ENCODE data around the gene PDLIM5.

Gene PDLIM5

GRCh38 chr4:94700298-94700697 is 248.6 kb downstream of the PDLIM5 start:
- DNase-seq (ENCODE audit: low spot score), result no peak

- DNase-seq (ENCODE audit: low spot score), result no peak
Observed at GRCh38 chr4:94701631-94702300, 250.0 kb downstream of the PDLIM5 start.

- DNase-seq (ENCODE audit: low spot score), result no peak
Observed at GRCh38 chr4:94711635-94712034, 259.9 kb downstream of the PDLIM5 start.

GRCh38 chr4:94714365-94715160 is 262.8 kb downstream of the PDLIM5 start:
- peak; percentile 77 for DNase-seq (ENCODE audit: low spot score)

- DNase-seq (ENCODE audit: low spot score), result no peak
Observed at GRCh38 chr4:94715726-94716125, 264.0 kb downstream of the PDLIM5 start.
